IgD-negative memory B cell (primary cell): ENCODE measurements around the gene PLEKHA1. TPM values are rescaled to one million over a fixed set of nuclear protein-coding genes. Genes with fewer than 3 reads are reported as not detected.

ENCODE experiments used
- H3K27ac Mint-ChIP-seq, 3 donors: one replicate each; pipeline ENCODE4 v1.8.0; 2020 to 2022; ENCODE audit warnings: mild to moderate bottlenecking in 3 of 3, mixed read lengths in 3 of 3, moderate library complexity in 1 of 3
- H3K27me3 Mint-ChIP-seq: one replicate; pipeline ENCODE4 v1.8.0; 2021; ENCODE audit warnings: mixed read lengths
- H3K36me3 Mint-ChIP-seq: one replicate; pipeline ENCODE4 v1.8.0; 2020; ENCODE audit warnings: mild to moderate bottlenecking, mixed read lengths
- H3K4me1 Mint-ChIP-seq, 3 donors: one replicate each; pipeline ENCODE4 v1.8.0; 2020 to 2022; ENCODE audit warnings: mixed read lengths in 3 of 3, mild to moderate bottlenecking in 1 of 3
- H3K4me3 Mint-ChIP-seq, 4 donors: one replicate each; pipeline ENCODE4 v1.8.0; 2020 to 2022; ENCODE audit warnings: mild to moderate bottlenecking in 4 of 4, mixed read lengths in 4 of 4, moderate library complexity in 3 of 4
- H3K9me3 Mint-ChIP-seq, 3 donors: one replicate each; pipeline ENCODE4 v1.8.0; 2020 to 2021; ENCODE audit warnings: mixed read lengths in 3 of 3, mild to moderate bottlenecking in 1 of 3
- polyA plus RNA-seq: library from polyadenylated mRNA; unstranded; fragments of 300-500 nt; fragmentation: Illumina TruSeq; gene quantifications from one replicate; pipeline ENCODE4 v1.2.3, GENCODE V29; 2021

The PLEKHA1 gene
- polyA plus RNA-seq, 1 donor from 2014 or later: 24.0 TPM

- no peak overlapping the region for H3K27ac Mint-ChIP-seq
- peaks cover 25% of the 10 kb centered on the region for H3K27me3 Mint-ChIP-seq
- H3K9me3 Mint-ChIP-seq: no peaks in the 10 kb centered on the region
- no peaks in the 10 kb centered on the region for H3K36me3 Mint-ChIP-seq
- no peak overlapping the region for H3K4me3 Mint-ChIP-seq
- H3K4me1 Mint-ChIP-seq: peaks cover 0 to 2% (median 0%) of the 10 kb centered on the region in 3 donors
Measured at GRCh38 chr10:122475100-122475499, 100.6 kb downstream of the PLEKHA1 start.

- Mint-ChIP-seq H3K36me3 (no peaks in the 10 kb centered on the region), H3K27me3 (peaks cover 27% of the 10 kb centered on the region), H3K4me1 (peaks cover 0 to 2% (median 0%) of the 10 kb centered on the region in 3 donors), H3K9me3 (no peaks in the 10 kb centered on the region), H3K4me3 (no peak overlapping the region), H3K27ac (no peak overlapping the region)
Measured at GRCh38 chr10:122475591-122476332, 101.3 kb downstream of the PLEKHA1 start.

- Mint-ChIP-seq H3K9me3 (peaks cover 0 to 2% (median 0%) of the 10 kb centered on the region in 3 donors), H3K4me3 (no peak overlapping the region), H3K27ac (no peak overlapping the region), H3K36me3 (no peaks in the 10 kb centered on the region), H3K4me1 (peaks cover 0 to 2% (median 0%) of the 10 kb centered on the region in 3 donors), H3K27me3 (peaks cover 24% of the 10 kb centered on the region)
Measured at GRCh38 chr10:122476333-122476695, 101.8 kb downstream of the PLEKHA1 start.

- H3K27ac Mint-ChIP-seq: no peak overlapping the region
- no peak overlapping the region for H3K4me3 Mint-ChIP-seq
- peaks cover 4 to 5% (median 4%) of the 10 kb centered on the region in 3 donors for H3K9me3 Mint-ChIP-seq
- peaks cover 27% of the 10 kb centered on the region for H3K27me3 Mint-ChIP-seq
- H3K4me1 Mint-ChIP-seq: peaks cover 0 to 2% (median 0%) of the 10 kb centered on the region in 3 donors
- no peaks in the 10 kb centered on the region for H3K36me3 Mint-ChIP-seq
Measured at GRCh38 chr10:122477436-122477835, 102.9 kb downstream of the PLEKHA1 start.

- peaks cover 0 to 2% (median 0%) of the 10 kb centered on the region in 3 donors for H3K4me1 Mint-ChIP-seq
- H3K9me3 Mint-ChIP-seq: peaks cover 4 to 5% (median 4%) of the 10 kb centered on the region in 3 donors
Measured at GRCh38 chr10:122478971-122479370, 104.5 kb downstream of the PLEKHA1 start.

GRCh38 chr10:122480146-122480833 is 105.8 kb downstream of the PLEKHA1 start:
- H3K27ac Mint-ChIP-seq: no peak overlapping the region
- no peak overlapping the region for H3K4me3 Mint-ChIP-seq
- H3K27me3 Mint-ChIP-seq: peaks cover 11% of the 10 kb centered on the region

More at GRCh38 chr10:122478971-122479370, 104.5 kb downstream of the PLEKHA1 start:
- H3K27me3 Mint-ChIP-seq: peaks cover 22% of the 10 kb centered on the region
- no peak overlapping the region for H3K4me3 Mint-ChIP-seq
- H3K27ac Mint-ChIP-seq: no peak overlapping the region
- H3K36me3 Mint-ChIP-seq: no peaks in the 10 kb centered on the region

GRCh38 chr10:122481296-122482056 is 107.0 kb downstream of the PLEKHA1 start:
- H3K27me3 Mint-ChIP-seq: peaks cover 8% of the 10 kb centered on the region
- no peak overlapping the region for H3K27ac Mint-ChIP-seq
- H3K4me3 Mint-ChIP-seq: no peak overlapping the region
- H3K36me3 Mint-ChIP-seq: no peaks in the 10 kb centered on the region
- peaks cover 4 to 5% (median 4%) of the 10 kb centered on the region in 3 donors for H3K9me3 Mint-ChIP-seq
- H3K4me1 Mint-ChIP-seq: no peaks in the 10 kb centered on the region

More at GRCh38 chr10:122480146-122480833, 105.8 kb downstream of the PLEKHA1 start:
- no peaks in the 10 kb centered on the region for H3K36me3 Mint-ChIP-seq
- H3K4me1 Mint-ChIP-seq: no peaks in the 10 kb centered on the region
- peaks cover 4 to 5% (median 4%) of the 10 kb centered on the region in 3 donors for H3K9me3 Mint-ChIP-seq

Other genes with a start within 250 kb of the PLEKHA1 start
- not detected for gene BTBD16, start 103.4 kb upstream of the PLEKHA1 start, polyA plus RNA-seq
- gene ARMS2, start 79.9 kb downstream of the PLEKHA1 start, polyA plus RNA-seq: not detected
- gene HTRA1, start 86.8 kb downstream of the PLEKHA1 start, polyA plus RNA-seq: not detected
- gene DMBT1, start 186.0 kb downstream of the PLEKHA1 start, polyA plus RNA-seq: not detected